HEK293 (cell line): ENCODE data around the gene CLDN3.
"Not testable (repeated sequence)": the region's sequence is repeated elsewhere in the genome, so short reads cannot be mapped to it uniquely, and the experiment has no call there.

Experiments
- CTCF ChIA-PET: fragments of 350-600 bp; formaldehyde crosslinking; extraction: SDS; loops from one replicate; lab custom pipeline; 2021; ENCODE audit warnings: antibody characterized with exemption; lab: Yijun Ruan, JAX
- POLR2A ChIA-PET: fragments of 300-600 bp; formaldehyde crosslinking; extraction: SDS; loops from one replicate; lab custom pipeline; 2020; ENCODE audit warnings: antibody characterized with exemption, inconsistent platforms; lab: Yijun Ruan, JAX
- H3K27ac ChIP-seq: fragments of 200-500 bp; sonication (Bioruptor generic); 2 replicates; pipeline ENCODE4 v1.5.1; 2014; ENCODE audit warnings: low read depth, low read length, control low read depth, inconsistent platforms; ENCODE audit errors: extremely low read depth
- H3K36me3 ChIP-seq, 2 experiments: fragments of 200-500 bp in 1 of 2; sonication (Bioruptor generic) in 1 of 2; 1 replicate in 1 of 2; 2 replicates in 1 of 2; pipeline ENCODE4 v1.5.1; 2014 to 2017; ENCODE audit warnings: inconsistent platforms in 2 of 2, low read length in 2 of 2; ENCODE audit not compliant: control insufficient read depth in 2 of 2, insufficient read depth in 1 of 2
- H3K4me1 ChIP-seq: fragments of 200-500 bp; sonication (Bioruptor generic); 2 replicates; pipeline ENCODE4 v1.5.1; 2014; ENCODE audit warnings: mild to moderate bottlenecking, low read length, inconsistent platforms; ENCODE audit not compliant: control insufficient read depth, insufficient read depth
- H3K4me3 ChIP-seq: 2 replicates; pipeline ENCODE4 v1.5.1; 2011; ENCODE audit warnings: low read depth, mild to moderate bottlenecking, control low read depth, low read length, moderate library complexity
- H3K9me3 ChIP-seq: fragments of 200-500 bp; sonication (Bioruptor generic); 2 replicates; pipeline ENCODE4 v1.5.1; 2014; ENCODE audit warnings: low read depth, low read length, inconsistent platforms; ENCODE audit not compliant: control insufficient read depth, insufficient read depth
- EGR2 ChIP-seq: fragments of 450-650 bp; formaldehyde crosslinking; IDR thresholded peaks from 2 replicates; pipeline ENCODE4 v1.5.1; 2016; ENCODE audit warnings: low read depth, missing biosample characterization, missing genetic modification characterization
- GLIS2 ChIP-seq: fragments of 450-650 bp; formaldehyde crosslinking; IDR thresholded peaks from 2 replicates; pipeline ENCODE4 v1.5.1; 2016; ENCODE audit warnings: missing biosample characterization, missing genetic modification characterization
- KLF1 ChIP-seq: fragments of 450-650 bp; formaldehyde crosslinking; IDR thresholded peaks from 2 replicates; pipeline ENCODE4 v1.5.1; 2016; ENCODE audit warnings: missing biosample characterization, missing genetic modification characterization
- REPIN1 ChIP-seq: fragments of 450-650 bp; formaldehyde crosslinking; IDR thresholded peaks from 2 replicates; pipeline ENCODE4 v1.5.1; 2017; ENCODE audit warnings: missing biosample characterization, missing genetic modification characterization, low read depth
- SALL2 ChIP-seq: fragments of 450-650 bp; formaldehyde crosslinking; IDR thresholded peaks from 2 replicates; pipeline ENCODE4 v1.5.0; 2017; ENCODE audit warnings: missing biosample characterization, mild to moderate bottlenecking, missing genetic modification characterization, borderline replicate concordance
- SCRT2 ChIP-seq: fragments of 450-650 bp; formaldehyde crosslinking; IDR thresholded peaks from 2 replicates; pipeline ENCODE4 v1.5.1; 2016; ENCODE audit warnings: missing biosample characterization, missing genetic modification characterization
- SP3 ChIP-seq: fragments of 450-650 bp; formaldehyde crosslinking; IDR thresholded peaks from 2 replicates; pipeline ENCODE4 v1.5.1; 2016; ENCODE audit warnings: missing biosample characterization, missing genetic modification characterization
- TRIM28 ChIP-seq: IDR thresholded peaks from 2 replicates; pipeline ENCODE4 v1.6.1; 2011; ENCODE audit warnings: low read length, control low read depth, borderline replicate concordance
- ZFHX2 ChIP-seq: fragments of 450-650 bp; formaldehyde crosslinking; conservative IDR thresholded peaks from 2 replicates; pipeline ENCODE4 v1.5.1; 2016; ENCODE audit warnings: missing biosample characterization, missing genetic modification characterization
- ZNF121 ChIP-seq: fragments of 450-650 bp; formaldehyde crosslinking; IDR thresholded peaks from 2 replicates; pipeline ENCODE4 v1.5.1; 2016; ENCODE audit warnings: missing biosample characterization, missing genetic modification characterization
- ZNF266 ChIP-seq: fragments of 450-650 bp; formaldehyde crosslinking; IDR thresholded peaks from 2 replicates; pipeline ENCODE4 v1.5.1; 2016; ENCODE audit warnings: missing biosample characterization, missing genetic modification characterization, low read depth
- ZNF311 ChIP-seq: fragments of 450-650 bp; formaldehyde crosslinking; IDR thresholded peaks from 2 replicates; pipeline ENCODE4 v1.5.1; 2017; ENCODE audit warnings: missing biosample characterization, missing genetic modification characterization, borderline replicate concordance
- ZNF341 ChIP-seq: fragments of 450-650 bp; formaldehyde crosslinking; IDR thresholded peaks from 2 replicates; pipeline ENCODE4; 2016; ENCODE audit warnings: low read depth, missing biosample characterization, missing genetic modification characterization
- ZNF394 ChIP-seq: fragments of 450-650 bp; formaldehyde crosslinking; IDR thresholded peaks from 2 replicates; pipeline ENCODE4 v1.5.1; 2016; ENCODE audit warnings: missing biosample characterization, missing genetic modification characterization, mild to moderate bottlenecking, moderate library complexity, borderline replicate concordance
- ZNF433 ChIP-seq: fragments of 450-650 bp; formaldehyde crosslinking; IDR thresholded peaks from 2 replicates; pipeline ENCODE4 v1.5.1; 2016; ENCODE audit warnings: missing biosample characterization, missing genetic modification characterization, low read depth
- ZNF48 ChIP-seq: fragments of 450-650 bp; formaldehyde crosslinking; IDR thresholded peaks from 2 replicates; pipeline ENCODE4 v1.5.1; 2016; ENCODE audit warnings: missing biosample characterization, missing genetic modification characterization
- ZNF514 ChIP-seq: fragments of 450-650 bp; formaldehyde crosslinking; IDR thresholded peaks from 2 replicates; pipeline ENCODE4 v1.5.1; 2016; ENCODE audit warnings: missing biosample characterization, missing genetic modification characterization
- ZNF521 ChIP-seq: fragments of 450-650 bp; formaldehyde crosslinking; IDR thresholded peaks from 2 replicates; pipeline ENCODE4 v1.5.1; 2017; ENCODE audit warnings: missing biosample characterization, mild to moderate bottlenecking, missing genetic modification characterization
- ZNF529 ChIP-seq: fragments of 450-650 bp; formaldehyde crosslinking; IDR thresholded peaks from 2 replicates; pipeline ENCODE4 v1.5.1; 2017; ENCODE audit warnings: missing genetic modification characterization, missing biosample characterization; ENCODE audit not compliant: insufficient replicate concordance
- ZNF549 ChIP-seq: fragments of 450-650 bp; IDR thresholded peaks from 2 replicates; pipeline ENCODE4 v1.5.1; 2018; ENCODE audit warnings: missing biosample characterization, missing genetic modification characterization, mild to moderate bottlenecking, inconsistent platforms, moderate library complexity
- ZNF571 ChIP-seq: fragments of 450-650 bp; formaldehyde crosslinking; IDR thresholded peaks from 2 replicates; pipeline ENCODE4 v1.5.0; 2017; ENCODE audit warnings: missing biosample characterization, missing genetic modification characterization
- ZNF596 ChIP-seq: fragments of 450-650 bp; IDR thresholded peaks from 2 replicates; pipeline ENCODE4 v1.5.0; 2018; ENCODE audit warnings: missing biosample characterization, mild to moderate bottlenecking, missing genetic modification characterization, moderate library complexity
- ZNF654 ChIP-seq: fragments of 450-650 bp; formaldehyde crosslinking; IDR thresholded peaks from 2 replicates; pipeline ENCODE4 v1.5.1; 2016; ENCODE audit warnings: low read depth, missing biosample characterization, missing genetic modification characterization
- ZNF747 ChIP-seq: fragments of 450-650 bp; formaldehyde crosslinking; IDR thresholded peaks from 2 replicates; pipeline ENCODE4 v1.5.1; 2016; ENCODE audit warnings: missing biosample characterization, missing genetic modification characterization
- ZNF785 ChIP-seq: fragments of 450-650 bp; formaldehyde crosslinking; IDR thresholded peaks from 2 replicates; pipeline ENCODE4 v1.5.1; 2016; ENCODE audit warnings: missing biosample characterization, missing genetic modification characterization
- ZNF792 ChIP-seq: fragments of 450-650 bp; formaldehyde crosslinking; IDR thresholded peaks from 2 replicates; pipeline ENCODE4 v1.5.1; 2016; ENCODE audit warnings: missing biosample characterization, missing genetic modification characterization
- TF ChIP-seq, protein P1 (sequence below): fragments of 450-650 bp; formaldehyde crosslinking; optimal IDR thresholded peaks from 2 replicates; pipeline ENCODE3; 2016; ENCODE audit warnings: missing biosample characterization, mild to moderate bottlenecking, missing genetic modification characterization
- TF ChIP-seq, protein P2 (sequence below): fragments of 450-650 bp; formaldehyde crosslinking; IDR thresholded peaks from 2 replicates; pipeline ENCODE4 v1.5.1; 2017; ENCODE audit warnings: missing biosample characterization, missing genetic modification characterization

Gene CLDN3

DNA sequence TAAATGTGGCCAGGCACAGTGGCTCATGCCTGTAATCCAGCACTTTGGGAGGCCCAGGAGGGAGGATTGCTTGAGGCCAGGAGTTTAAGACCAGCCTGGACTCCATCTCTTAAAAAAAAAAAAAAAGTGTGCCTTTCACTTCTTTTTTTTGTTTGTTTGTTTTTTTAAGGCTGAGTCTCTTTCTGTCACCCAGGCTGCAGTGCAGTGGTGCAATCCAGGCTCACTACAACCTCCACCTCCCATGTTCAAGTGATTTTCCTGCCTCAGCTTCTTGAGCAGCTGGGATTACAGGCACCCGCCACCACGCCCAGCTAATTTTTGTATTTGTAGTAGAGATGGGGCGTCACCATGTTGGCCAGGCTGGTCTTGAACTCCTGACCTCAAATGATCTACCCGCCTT is 47.9 kb downstream of the CLDN3 start:
- peaks cover 11% of the 10 kb centered on the region for H3K4me1 ChIP-seq
- CTCF ChIA-PET = interaction anchor here (0.7 to 1.4 kb wide), 4 partner anchors 12 to 116 kb away, joined by 3 to 4 read pairs (median 3); no protein-coding TSS in a partner anchor
- H3K9me3 ChIP-seq, H3K36me3 ChIP-seq, H3K4me3 ChIP-seq, H3K27ac ChIP-seq: not testable (repeated sequence)
- POLR2A ChIA-PET = interaction anchor here (0.6 kb wide), 1 partner anchor 46 kb away, joined by 3 read pairs; no protein-coding TSS in a partner anchor
- TF ChIP-seq KLF1 (tag by site-specific recombination) = peak; percentile 72

DNA sequence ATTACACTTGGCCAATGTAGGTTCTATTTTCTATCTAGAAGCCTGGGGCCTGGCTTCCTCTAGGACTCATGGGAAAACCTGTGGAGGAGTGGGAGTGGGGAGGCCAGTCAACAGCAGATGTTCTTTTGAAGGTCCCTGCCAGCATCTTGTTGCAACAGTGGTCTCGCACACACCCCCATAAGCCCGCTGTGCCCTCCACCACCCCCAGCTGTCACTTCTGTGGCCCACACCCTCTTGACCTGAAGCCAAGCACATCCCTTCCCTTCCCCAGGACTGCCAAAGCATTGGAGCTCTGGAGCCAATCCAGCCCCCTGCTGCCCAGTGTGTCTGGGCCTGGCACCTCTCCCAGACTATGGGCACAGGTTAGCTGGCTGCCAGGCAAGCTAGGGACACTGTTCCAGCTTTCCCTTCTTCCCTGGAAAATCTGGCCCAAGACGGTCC is 48.7 kb downstream of the CLDN3 start:
- no peaks in the 10 kb centered on the region for H3K36me3 ChIP-seq
- H3K27ac ChIP-seq = no peak overlapping the region
- no peak overlapping the region for H3K4me3 ChIP-seq
- POLR2A ChIA-PET = interaction anchor here (0.6 kb wide), 1 partner anchor 45 kb away, joined by 3 read pairs; no protein-coding TSS in a partner anchor
- CTCF ChIA-PET = interaction anchor here (1.0 to 1.4 kb wide), 3 partner anchors 13 to 115 kb away, joined by 3 to 4 read pairs (median 4); no protein-coding TSS in a partner anchor
- H3K4me1 ChIP-seq = peaks cover 11% of the 10 kb centered on the region
- TF ChIP-seq ZFHX2 (tag by site-specific recombination) (peak; percentile 50), ZNF341 (peak; percentile 77), EGR2 (peak; percentile 34; the same call in 1 of the 2 replicates)
- TF ChIP-seq, protein P1, sequence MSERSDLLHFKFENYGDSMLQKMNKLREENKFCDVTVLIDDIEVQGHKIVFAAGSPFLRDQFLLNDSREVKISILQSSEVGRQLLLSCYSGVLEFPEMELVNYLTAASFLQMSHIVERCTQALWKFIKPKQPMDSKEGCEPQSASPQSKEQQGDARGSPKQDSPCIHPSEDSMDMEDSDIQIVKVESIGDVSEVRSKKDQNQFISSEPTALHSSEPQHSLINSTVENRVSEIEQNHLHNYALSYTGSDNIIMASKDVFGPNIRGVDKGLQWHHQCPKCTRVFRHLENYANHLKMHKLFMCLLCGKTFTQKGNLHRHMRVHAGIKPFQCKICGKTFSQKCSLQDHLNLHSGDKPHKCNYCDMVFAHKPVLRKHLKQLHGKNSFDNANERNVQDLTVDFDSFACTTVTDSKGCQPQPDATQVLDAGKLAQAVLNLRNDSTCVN (tag by site-specific recombination) = no peak
- H3K9me3 ChIP-seq = no peaks in the 10 kb centered on the region

DNA sequence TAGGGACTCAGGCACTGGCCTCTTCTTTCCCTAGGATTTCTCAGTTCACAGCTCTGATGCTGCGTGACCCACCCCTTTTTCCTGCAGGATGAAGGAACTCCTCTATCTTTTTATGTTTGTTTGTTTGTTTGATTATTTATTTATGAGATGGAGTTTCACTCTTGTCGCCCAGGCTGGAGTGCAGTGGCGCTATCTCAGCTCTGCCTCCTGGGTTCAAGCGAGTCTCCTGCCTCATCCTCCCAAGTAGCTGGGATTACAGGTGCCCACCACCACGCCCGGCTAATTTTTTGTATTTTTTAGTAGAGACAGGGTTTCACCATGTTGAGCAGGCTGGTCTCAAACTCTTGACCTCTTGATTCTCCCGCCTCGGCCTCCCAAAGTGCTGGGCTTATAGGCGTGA is 49.6 kb downstream of the CLDN3 start:
- H3K9me3 ChIP-seq, H3K4me3 ChIP-seq, POLR2A ChIA-PET, H3K27ac ChIP-seq, H3K36me3 ChIP-seq: not testable (repeated sequence)
- CTCF ChIA-PET = interaction anchor here (0.6 to 1.6 kb wide), 6 partner anchors 10 to 259 kb away, joined by 3 to 6 read pairs (median 4); partner anchors contain the start of gene VPS37D
- peaks cover 18% of the 10 kb centered on the region for H3K4me1 ChIP-seq

DNA sequence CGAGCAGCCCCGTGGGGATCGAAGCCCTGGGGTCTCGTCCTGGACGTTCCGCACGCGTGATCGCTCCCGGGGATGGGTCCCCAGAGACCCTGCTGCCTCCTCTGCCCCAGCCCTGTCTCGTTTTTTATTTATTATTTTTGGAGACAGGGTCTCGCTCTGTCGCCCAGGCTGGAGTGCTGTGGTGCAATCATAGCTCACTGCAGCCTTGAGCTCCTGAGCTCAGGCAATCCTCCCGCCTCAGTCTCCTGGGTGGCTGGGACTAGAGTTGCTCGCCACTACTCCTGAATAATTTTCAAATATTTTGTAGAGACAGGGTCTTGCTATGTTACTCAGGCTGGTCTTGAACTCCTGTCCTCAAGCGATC is 50.3 kb downstream of the CLDN3 start:
- POLR2A ChIA-PET = no interaction called here
- CTCF ChIA-PET = interaction anchor here (0.6 to 1.6 kb wide), 6 partner anchors 15 to 311 kb away, joined by 3 to 4 read pairs (median 4); partner anchors contain the start of gene VPS37D
- peak overlapping the region; percentile 23 for H3K4me3 ChIP-seq
- no peaks in the 10 kb centered on the region; a peak in 1 of 3 replicates for H3K36me3 ChIP-seq
- no peaks in the 10 kb centered on the region for H3K9me3 ChIP-seq
- H3K4me1 ChIP-seq = peaks cover 18% of the 10 kb centered on the region
- no peak overlapping the region for H3K27ac ChIP-seq
- TF ChIP-seq SCRT2 (tag by site-specific recombination) (no peak), ZNF529 (tag by site-specific recombination) (no peak), ZNF311 (no peak), ZNF654 (tag by site-specific recombination) (no peak), ZNF571 (tag by site-specific recombination) (no peak), ZNF785 (no peak), ZNF549 (tag by site-specific recombination) (no peak), SP3 (tag by site-specific recombination) (peak; percentile 47), KLF1 (tag by site-specific recombination) (peak; percentile 66), GLIS2 (tag by site-specific recombination) (no peak), ZNF121 (tag by site-specific recombination) (peak; percentile 87), ZNF48 (tag by site-specific recombination) (no peak), ZNF433 (tag by site-specific recombination) (no peak), ZNF792 (no peak), ZNF514 (no peak), ZNF394 (tag by site-specific recombination) (no peak), SALL2 (no peak), ZNF747 (no peak), TRIM28 (no peak), ZNF266 (no peak), ZNF596 (tag by site-specific recombination) (no peak), REPIN1 (no peak), ZNF521 (no peak)
- TF ChIP-seq, protein P2, sequence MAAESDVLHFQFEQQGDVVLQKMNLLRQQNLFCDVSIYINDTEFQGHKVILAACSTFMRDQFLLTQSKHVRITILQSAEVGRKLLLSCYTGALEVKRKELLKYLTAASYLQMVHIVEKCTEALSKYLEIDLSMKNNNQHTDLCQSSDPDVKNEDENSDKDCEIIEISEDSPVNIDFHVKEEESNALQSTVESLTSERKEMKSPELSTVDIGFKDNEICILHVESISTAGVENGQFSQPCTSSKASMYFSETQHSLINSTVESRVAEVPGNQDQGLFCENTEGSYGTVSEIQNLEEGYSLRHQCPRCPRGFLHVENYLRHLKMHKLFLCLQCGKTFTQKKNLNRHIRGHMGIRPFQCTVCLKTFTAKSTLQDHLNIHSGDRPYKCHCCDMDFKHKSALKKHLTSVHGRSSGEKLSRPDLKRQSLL (tag by site-specific recombination) = peak; percentile 73
